Stimulated activated naive CD4-positive, alpha-beta T cell treated with Interleukin-2 at 50 U/mL for 16 hours (primary cell): ENCODE results near the gene ANAPC10.
A peak's percentile ranks its signal among the peaks of the same experiment; 100 is the strongest.
"Not testable (repeated sequence)": the region's sequence is repeated elsewhere in the genome, so short reads cannot be mapped to it uniquely, and the experiment has no call there.

Experiments
- DNase-seq: peaks from one replicate; lab custom pipeline; 2025; lab: John Stamatoyannopoulos, UW

Gene ANAPC10

GRCh38 chr4:145097821-145098674 is at the start of gene ANAPC10, which contains the start of gene ABCE1:
Gene ANAPC10 (minus strand): TSS chr4:145098196. CDS start chr4:145096099, 2,097 bp downstream.
Gene ABCE1 (plus strand): TSS chr4:145098311. CDS start chr4:145104413, 6,102 bp downstream.
- DNase-seq: peak; percentile 95

DNA sequence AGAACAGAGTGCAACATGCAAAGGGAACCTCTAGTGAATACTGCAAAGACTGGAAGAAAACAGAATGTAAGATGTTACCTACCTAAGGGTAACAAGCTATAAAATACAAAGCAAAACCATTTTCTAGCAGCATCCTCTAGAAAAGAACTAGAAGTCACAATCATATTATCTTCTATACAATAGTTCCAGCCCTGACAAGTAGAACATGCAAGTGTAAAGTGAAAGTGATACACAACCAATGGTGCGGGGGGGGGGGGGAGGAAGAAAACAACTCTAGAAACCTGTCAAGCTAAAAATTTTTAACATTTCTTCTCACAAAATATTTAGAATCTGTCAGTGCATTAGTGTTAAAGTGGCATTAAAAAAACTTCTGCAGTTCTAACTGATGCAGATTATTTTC is 38.2 kb upstream of the ANAPC10 start:
- DNase-seq: not testable (repeated sequence)

DNA sequence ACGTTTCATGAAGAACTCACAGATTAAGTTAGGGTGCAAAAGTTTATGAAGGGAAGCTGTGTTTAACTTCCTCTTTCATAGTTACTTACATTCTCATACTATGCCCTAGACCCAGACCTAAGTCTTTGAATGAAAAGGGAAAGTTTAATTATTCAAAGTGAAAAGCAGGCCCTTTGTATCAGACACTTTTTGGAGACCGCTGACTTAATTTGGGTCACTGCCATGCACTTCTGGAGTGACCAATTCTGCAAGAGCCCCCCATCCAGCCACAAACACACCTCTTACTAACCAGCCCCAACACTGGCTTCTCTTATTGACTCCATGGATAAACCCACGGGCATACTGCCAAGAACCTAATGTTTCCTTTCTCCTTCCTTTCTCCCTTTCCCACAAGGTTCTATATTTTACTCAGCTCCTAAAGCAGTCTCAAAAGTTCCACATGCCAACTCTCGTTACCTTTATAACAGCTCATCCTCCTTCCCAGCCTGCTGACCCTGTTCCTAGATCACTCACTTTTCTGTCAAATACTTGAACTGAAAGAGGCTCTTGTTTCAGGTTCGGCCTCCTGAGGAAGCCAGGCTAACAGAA is 34.6 kb upstream of the ANAPC10 start:
- no peak for DNase-seq

GRCh38 chr4:145131848-145132247 is 33.9 kb upstream of the ANAPC10 start:
- DNase-seq: no peak

DNA sequence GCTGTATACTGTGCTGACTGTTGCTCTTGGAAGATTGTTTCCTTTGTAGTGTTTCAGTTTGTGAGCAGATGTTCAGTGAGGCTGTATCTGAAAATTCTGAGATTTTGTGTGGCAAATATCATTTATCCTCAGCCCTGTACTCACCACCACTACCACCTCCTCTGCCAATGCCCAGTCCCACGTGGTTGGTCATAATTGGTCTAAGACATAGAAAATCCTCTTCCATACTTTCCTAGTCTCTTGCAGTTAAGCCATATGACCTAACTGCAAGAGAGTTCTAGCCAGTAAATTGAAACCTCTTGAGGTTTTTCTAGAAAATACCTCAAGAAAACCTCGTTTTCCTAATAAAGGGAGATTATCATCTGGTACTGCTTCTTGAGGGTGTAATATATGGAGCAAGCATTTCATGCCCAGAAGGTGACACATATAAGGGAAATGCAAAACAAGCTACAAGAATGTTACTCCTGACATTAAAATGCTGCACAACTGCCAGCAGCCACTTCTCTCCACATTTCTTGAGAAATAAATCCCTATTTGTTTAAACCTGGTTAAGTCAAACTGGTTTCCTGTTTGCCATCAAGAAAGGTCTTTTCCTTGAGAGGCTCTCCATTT is 32.9 kb upstream of the ANAPC10 start:
- no peak for DNase-seq

GRCh38 chr4:145130130-145130529 is 32.1 kb upstream of the ANAPC10 start:
- DNase-seq: no peak

GRCh38 chr4:145125396-145125795 is 27.4 kb upstream of the ANAPC10 start:
- DNase-seq: no peak

GRCh38 chr4:145108128-145108527 is 10.1 kb upstream of the ANAPC10 start:
- no peak for DNase-seq

DNA sequence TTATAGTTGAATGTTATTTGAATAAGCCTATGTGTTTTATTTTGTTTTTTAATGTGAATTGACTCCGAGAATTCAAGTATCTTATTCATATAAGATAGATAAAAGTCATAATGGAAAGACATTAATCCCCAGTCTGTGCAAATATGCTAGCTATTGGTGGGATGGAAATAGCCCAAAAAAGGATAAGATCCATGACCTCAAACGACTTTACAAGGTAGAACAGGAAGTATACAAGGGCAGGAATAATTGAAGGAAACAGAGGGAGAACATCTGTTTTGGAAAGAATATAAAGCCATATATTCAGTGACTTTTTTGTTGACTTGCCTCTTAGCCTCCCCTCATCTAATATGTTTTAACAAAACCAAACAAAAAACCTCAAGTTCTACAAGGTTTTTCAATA is 9.1 kb upstream of the ANAPC10 start:
- DNase-seq: no peak

- DNase-seq: no peak
Measured at GRCh38 chr4:145103496-145103895, 5.5 kb upstream of the ANAPC10 start.

DNA sequence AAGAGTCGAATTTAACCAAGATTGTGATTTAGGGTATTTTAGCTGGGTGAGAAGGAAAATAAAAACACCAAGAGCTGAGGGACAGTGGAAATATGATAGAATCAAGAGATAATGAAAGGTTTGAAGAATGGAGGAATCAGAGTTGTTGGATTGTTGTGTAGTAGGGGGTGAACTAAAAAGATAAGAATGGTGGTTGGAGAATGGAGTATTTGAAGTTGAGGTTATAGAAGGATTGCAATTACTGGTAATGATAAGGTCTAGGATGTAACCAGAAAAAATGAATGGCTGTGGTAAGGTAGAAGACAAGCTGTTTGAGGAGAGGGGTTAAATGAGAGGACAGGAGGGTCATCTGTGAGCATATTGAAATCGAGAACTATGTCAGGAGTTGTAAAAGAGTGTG is 4.6 kb upstream of the ANAPC10 start:
- no peak for DNase-seq

DNA sequence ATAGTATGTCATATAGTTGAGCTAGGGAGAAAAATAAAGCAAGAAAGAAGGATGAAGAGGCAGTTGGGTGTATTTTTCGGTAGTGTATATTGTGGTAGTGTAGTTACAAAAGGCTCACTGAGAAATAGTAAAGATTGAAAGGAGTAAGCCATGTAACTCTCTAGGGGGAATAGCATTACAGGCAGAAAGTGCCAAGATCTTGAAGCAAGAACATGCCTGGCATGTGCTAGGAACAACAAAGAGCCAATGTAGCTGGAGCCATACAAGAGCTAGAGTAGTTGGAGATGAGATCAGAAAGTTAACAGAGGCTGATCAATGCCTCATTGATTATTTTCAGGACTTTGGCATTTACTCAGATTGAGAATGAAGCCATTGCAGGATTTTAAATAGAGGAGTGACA is 3.1 kb upstream of the ANAPC10 start:
- DNase-seq: no peak

DNA sequence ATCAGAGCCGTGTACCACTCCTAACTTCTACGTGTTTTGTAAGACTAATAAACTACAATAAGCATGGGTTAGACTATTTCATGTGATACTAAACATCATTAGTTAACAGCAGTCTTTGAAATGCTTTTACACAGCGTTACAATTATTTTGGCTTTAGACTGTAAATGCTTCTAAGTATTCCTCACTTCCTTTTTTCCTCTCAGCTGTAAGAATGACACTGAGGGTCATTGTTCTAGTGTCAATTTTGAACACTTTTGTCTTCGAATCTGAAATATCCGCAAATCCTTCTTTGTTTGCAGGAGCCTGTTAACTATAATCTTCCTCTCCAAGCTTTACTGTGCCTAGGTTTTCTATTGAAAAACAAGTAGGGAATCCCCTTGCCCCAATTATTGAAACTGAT is 1.7 kb upstream of the ANAPC10 start:
- no peak for DNase-seq

DNA sequence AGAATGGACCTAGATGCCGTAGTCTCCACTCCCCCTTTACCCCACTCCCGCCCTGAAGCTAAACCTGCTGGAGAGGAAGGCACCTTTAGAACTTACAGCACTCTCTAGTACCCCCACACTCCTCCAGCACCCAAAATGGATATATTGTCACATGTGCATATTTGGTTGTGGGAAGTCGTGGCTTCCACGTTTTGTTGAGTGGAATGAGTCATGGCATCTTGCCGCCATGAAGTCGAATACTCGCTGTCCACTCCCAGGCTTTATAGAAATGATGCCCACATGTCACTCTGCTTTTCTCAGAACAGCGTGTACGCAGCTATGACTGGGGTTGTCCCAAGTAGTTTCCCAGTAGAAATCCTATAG is 660 bp upstream of the ANAPC10 start:
- peak; percentile 44 for DNase-seq

- DNase-seq: no peak
Measured at GRCh38 chr4:145097331-145097820, 620 bp downstream of the ANAPC10 start.

DNA sequence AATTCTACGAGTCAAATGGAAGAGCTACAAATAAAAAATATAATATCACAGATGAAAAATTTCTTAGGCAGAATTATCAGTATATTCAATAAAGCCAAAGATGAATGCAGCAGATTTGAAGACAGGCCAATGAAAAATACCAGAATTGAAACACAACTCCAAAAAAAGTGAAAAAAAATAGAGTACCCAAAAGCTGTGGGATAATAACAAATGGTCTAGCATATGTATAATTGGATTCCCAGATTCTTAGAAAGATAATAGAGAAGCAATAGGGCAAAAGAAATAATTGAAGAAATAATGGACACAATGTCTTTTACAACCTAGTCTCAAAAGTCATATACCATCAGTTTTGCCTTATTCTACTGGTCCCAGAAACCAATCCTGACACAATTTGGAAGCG is 4.4 kb downstream of the ANAPC10 start:
- DNase-seq: no peak

DNA sequence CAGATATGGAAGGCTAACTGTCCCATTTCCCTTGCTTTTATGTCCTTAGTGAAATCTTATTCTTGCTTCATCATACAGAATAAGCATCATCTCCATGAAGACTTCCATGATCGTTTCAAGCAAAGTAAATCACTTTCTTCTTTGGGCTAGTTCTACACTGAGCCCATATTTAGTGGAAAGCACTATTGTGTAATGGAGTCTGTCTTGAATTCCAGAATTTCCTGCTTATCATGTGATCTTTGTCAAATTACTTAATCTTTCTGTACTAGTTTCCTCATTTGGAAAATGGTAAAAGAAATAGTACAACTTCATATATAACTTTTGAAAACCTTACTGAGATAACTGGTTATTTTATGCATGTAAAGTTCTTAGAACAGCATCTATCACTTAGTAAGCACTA is 7.6 kb downstream of the ANAPC10 start:
- DNase-seq: no peak

- no peak for DNase-seq
Measured at GRCh38 chr4:145083891-145084605, 13.9 kb downstream of the ANAPC10 start.

GRCh38 chr4:145081756-145082155 is 16.2 kb downstream of the ANAPC10 start:
- DNase-seq: no peak

DNA sequence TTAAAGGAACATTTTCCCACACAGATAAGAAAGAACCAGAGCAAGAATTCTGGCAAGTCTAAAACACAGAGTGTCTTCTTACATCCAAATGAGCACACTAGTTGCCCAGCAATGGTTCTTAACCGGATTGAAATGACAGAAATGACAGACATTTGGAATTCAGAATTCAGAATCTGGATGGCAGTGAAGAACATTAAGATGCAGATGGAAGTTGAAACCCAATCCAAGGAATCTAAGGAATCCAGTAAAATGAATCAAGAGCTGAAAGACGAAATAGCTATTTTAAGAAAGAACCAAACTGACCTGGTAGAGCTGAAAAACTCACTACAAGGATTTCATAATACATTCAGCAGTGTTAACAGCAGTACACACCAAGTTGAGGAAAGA is 21.5 kb downstream of the ANAPC10 start:
- no peak for DNase-seq

DNA sequence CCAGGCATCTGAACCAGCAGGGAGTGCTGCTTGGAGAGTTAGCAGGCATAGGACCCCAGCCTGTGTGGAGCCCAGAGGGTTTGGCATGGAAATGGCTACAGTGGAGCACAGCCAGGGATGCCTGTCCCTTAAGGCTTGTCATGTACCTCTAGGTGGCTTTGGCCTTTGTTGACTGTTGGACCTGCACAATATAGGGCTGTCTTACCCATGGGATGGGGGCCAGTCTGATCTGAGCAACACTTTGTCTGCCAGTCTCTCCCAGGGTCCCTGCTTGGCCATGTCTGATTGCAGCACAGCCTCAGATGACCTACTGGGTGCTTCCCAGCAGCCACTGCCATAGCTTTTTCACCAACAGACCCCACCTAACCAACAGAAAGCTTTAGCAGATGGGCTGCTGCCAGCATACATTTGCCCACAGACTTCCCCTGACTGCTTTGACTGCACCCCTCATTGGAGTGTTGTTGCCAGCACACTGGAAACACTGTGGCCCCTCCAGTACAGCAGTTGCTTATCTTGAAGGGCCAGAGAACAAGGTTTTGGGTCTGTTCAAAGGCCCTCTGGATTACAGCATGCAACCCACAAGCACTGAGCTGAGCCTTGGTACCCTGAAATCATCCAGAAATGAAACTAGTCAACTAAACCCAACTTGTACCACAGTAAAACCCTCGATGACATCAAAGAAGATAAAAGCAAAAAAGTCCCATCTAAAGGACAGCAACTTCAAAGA is 22.1 kb downstream of the ANAPC10 start:
- no peak for DNase-seq

DNA sequence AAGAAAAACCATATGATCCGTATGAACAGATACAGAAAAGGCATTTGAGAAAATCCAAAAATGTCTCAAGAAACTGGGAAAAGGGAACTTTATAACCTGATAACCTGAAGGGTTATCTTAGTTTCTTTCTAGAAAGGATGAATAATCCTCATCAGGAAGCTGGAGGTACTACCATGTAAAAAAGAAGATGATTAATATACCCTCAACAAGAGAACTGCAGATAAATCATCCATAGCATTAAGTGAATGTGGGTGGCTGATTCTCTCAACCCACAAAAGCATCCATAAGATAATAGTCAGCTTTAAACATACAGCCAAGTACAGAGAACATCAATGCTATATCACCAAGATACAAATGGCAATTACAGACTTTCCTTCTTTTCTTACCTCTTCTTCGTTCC is 26.4 kb downstream of the ANAPC10 start:
- DNase-seq: no peak
